GM10266 (cell line): Measurements from ENCODE around the gene TNIK.

Source experiments
- DNase-seq: peaks from one replicate; pipeline ENCODE4 v3.0.0; 2012; ENCODE audit errors: extremely low spot score
- TF ChIP-seq, protein P1 (sequence below): IDR thresholded peaks from 2 replicates; pipeline ENCODE4 v1.5.1; 2012; ENCODE audit warnings: mild to moderate bottlenecking, low read depth; ENCODE audit not compliant: control insufficient read depth, insufficient read depth; ENCODE audit errors: missing control alignments

Gene TNIK

DNA sequence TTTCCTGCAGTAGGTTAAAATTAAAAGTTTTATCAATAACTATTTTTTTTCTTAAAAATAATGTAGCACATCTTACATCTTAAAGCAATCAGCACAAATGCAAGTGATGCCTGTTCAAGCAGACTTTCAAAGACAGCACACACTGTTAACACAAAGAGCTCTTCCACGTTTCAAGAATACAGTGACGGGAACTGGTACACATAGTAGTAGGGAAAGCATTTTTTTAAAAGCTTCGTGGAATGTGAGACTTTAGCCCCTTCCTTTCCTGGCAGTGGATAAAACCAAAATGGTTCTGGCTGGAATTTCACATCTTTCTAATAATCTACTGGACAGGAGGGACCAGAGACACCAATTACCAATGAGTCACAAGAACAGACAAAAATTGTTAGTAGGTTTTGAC lies 400.2 kb downstream of the TNIK start:
- TF ChIP-seq, protein P1, sequence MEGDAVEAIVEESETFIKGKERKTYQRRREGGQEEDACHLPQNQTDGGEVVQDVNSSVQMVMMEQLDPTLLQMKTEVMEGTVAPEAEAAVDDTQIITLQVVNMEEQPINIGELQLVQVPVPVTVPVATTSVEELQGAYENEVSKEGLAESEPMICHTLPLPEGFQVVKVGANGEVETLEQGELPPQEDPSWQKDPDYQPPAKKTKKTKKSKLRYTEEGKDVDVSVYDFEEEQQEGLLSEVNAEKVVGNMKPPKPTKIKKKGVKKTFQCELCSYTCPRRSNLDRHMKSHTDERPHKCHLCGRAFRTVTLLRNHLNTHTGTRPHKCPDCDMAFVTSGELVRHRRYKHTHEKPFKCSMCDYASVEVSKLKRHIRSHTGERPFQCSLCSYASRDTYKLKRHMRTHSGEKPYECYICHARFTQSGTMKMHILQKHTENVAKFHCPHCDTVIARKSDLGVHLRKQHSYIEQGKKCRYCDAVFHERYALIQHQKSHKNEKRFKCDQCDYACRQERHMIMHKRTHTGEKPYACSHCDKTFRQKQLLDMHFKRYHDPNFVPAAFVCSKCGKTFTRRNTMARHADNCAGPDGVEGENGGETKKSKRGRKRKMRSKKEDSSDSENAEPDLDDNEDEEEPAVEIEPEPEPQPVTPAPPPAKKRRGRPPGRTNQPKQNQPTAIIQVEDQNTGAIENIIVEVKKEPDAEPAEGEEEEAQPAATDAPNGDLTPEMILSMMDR = no peak
- DNase-seq = no peak

DNA sequence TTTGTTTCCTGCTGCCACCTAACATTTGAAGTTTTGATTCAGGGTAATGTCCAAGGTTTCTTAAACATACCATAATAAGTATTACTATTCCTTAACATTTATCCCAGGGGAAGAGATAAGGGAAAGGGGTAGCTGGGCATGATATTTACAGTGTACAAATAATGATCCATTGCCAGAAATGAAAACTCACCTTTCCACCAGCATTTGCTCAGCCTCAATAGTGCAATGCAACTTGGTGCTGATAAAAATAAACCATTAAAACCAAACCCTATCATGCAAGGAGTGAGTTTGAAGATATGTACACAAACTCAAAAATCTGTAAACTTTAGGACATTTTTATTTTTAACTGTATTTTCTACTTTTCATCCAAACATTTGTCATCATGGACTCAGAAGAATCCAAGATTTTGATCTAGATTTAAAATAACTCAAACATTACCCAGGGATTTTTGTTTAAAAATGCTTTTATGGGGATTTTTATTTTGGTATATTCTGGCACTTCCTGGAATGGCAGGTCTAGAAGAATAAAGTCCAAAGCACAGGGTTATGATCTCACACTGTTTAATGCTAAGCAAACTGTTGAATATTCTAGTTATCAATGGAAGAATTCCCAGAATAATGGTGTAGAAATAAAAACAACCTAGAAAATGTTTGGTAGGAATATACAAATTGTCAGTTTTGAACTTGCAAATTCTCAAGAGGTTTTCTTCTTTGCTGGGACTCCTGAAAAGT lies 401.2 kb downstream of the TNIK start:
- no peak for DNase-seq
- TF ChIP-seq, protein P1 = no peak

DNA sequence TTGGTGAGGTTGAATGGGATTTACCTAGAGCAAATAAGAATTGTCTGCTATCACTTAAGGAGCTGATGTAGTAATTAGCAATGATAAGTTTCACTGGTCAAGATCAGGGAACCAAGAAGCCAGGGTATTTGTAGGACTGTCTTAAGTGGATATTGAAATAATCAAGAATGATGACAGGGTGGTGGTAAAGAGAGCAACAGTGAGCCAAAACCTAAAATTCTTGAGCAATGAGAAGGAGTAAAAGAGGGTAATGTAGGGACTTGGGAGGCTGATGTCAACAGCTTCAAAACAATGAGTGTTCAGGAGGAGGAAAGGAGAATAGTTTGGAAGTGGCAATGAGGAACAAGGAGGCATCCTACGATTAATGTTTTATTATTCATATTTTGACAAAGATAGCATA lies 402.1 kb downstream of the TNIK start:
- DNase-seq = no peak
- TF ChIP-seq, protein P1 = no peak

DNA sequence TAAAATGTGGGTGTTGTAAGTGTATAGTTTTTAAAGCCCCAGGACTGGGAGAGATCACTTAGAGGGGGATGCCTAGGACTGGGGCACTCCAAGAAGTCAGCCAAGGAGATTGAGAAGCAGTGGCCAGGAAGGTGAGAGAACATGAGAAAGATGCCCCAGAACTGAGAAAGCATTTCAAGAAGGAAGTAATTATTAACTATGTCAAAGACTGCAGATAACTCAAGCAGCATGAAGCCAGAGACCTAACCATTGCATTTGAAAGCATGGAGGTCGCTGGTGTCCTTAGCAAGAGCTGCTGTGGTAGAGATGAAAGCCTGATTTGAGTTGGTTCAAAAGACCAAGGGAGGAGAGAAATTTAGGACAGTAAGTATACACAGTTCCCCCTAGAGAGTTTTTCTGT lies 403.1 kb downstream of the TNIK start:
- no peak for DNase-seq
- TF ChIP-seq, protein P1 = no peak

DNA sequence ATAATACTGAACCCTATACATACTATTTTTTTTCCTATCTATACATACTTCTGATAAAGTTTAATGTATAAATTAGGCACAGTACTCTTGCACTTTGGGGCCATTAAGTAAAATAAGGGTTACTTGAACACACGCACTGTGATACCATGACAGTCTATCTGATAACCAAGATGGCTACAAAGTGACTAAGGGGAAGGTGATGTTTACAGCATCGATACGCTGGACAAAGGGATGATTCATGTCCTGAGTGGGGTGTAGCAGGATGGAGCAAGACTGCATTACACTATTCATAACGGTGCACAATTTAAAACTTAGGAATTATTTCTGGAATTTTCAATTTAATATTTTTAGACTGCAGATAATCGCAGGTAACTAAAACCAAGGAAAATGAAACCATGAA lies 403.7 kb downstream of the TNIK start:
- TF ChIP-seq, protein P1 = no peak
- DNase-seq = no peak

DNA sequence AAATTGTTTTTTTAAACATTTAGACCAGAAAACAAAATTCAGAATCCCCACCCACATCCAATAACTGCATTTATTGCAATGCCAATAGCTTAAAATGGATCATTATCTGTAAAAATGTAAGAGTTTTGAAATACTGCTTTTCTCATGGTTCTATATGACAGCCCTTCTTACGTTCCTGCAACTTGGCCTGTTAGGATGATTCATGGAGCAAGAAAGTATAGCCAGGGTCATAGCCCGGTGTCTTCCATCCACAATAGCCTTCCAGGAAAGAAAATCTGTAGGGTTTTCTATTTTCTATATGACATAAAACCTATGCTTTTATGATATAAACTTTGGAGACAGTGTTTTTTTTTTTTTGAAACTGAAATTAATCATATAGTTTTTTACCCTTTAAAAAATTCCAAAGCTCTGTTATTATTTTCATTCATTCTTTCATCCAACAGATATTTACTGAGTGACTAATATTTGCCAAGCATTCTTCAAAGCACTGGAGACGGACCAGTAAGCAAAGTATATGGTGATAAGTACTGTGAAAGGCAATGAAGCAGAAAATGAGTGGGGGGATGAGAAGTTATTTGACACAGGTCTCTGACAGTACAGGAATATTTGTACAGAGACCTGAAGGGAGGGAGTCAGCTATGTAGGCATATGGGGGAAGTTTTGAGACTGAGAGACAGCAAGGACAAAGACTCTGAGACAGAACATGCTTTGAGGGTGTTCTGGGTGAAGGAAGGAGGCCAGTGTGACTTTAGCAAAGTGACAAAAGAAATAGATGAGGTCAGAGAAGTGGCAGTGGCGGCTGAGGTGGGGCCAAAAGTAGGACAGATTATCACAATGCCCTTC lies 404.6 kb downstream of the TNIK start:
- no peak for DNase-seq
- TF ChIP-seq, protein P1 = no peak

DNA sequence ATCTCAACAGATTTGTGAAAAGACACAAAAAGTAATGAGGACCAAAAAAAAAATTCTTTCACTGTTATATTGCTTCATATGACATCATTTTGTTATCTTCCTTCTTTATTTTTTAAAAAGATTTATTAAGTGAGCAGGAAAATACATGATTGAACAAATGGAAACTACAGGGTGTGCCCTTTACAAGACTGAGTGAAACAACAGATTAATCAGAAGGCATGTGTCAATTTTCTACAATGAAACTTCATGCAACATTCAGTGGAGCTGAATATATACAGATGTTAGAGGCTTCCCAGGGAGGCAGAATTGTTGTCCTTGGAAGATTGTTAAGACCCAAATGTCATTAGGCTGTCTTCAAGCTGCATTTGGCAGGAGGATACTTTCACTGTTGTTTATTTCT lies 405.3 kb downstream of the TNIK start:
- no peak for DNase-seq
- TF ChIP-seq, protein P1 = no peak
